Measurements from ENCODE around the gene GAGE12J.
"Not testable (repeated sequence)": the region's sequence is repeated elsewhere in the genome, so short reads cannot be mapped to it uniquely, and the experiment has no call there.

GAGE12J gene, protein sequence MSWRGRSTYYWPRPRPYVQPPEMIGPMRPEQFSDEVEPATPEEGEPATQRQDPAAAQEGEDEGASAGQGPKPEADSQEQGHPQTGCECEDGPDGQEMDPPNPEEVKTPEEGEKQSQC

DNA sequence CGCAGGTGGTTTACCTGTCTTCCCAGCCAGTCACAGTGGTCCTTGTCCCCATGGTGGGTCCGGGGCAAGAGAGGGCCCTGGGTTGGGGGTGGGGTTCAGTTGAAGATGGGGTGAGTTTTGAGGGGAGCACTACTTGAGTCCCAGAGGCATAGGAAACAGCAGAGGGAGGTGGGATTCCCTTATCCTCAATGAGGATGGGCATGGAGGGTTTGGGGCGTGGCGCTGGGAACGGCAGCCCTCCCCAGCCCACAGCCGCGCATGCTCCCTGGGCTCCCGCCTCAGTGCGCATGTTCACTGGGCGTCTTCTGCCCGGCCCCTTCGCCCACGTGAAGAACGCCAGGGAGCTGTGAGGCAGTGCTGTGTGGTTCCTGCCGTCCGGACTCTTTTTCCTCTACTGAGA, at the start of gene GAGE12J:
TSS of gene GAGE12J (plus strand) at position 301 of the 400 bp plus-strand sequence. CDS start 1,157 bp downstream, outside the sequence.
- not testable (repeated sequence) for DNase-seq (ENCODE audit: low read depth in 1 of 2, low spot score in 1 of 2)

DNA sequence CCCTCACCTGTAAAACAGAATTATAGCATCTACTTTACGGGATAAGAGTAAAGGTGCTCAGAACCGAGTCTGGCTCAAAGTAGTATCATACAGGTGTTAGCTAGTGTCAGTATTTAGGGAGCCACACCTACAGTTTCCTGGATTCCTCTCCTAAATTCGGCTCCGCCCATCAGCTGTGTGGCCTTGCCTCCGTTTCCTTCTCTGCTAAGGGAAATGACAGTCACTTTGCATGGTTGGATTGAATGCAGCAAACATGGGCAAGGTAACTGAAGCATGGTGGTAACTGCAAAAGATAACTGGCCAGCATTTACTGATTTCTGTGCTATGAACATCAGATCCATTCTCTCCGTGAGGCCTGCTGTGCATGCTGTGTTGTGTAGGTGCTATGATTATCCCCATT, 49.4 kb upstream of the GAGE12J start:
- no peak for DNase-seq (ENCODE audit: low read depth in 1 of 2, low spot score in 1 of 2)

DNA sequence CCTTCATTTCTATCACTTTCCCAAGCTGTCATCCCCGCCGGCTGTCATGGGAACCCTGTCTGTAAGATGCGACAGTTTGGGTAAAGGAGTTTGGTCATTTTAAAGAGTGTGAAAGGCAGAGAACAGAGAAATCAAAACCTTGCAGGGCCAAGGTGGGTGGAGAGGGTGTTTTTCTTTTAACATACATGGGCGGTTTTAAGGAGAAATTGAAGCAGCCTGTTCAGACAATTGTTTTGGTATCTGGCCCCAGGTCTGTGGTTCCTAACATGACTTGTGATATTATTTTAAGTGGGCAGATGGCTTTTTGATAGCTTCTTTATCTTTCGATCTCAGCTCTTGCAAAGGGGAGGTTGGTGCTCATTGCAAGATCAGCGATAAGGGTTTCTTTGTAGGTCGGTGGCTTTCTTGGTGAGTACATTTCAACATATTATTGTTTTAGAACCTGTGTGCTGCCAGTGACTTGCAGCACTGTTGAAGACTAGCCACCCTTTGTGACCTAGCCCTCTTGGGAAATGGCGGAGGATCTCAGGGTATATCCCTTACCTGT, 48.6 kb upstream of the GAGE12J start:
- no peak for DNase-seq (ENCODE audit: low read depth in 1 of 2, low spot score in 1 of 2)

DNA sequence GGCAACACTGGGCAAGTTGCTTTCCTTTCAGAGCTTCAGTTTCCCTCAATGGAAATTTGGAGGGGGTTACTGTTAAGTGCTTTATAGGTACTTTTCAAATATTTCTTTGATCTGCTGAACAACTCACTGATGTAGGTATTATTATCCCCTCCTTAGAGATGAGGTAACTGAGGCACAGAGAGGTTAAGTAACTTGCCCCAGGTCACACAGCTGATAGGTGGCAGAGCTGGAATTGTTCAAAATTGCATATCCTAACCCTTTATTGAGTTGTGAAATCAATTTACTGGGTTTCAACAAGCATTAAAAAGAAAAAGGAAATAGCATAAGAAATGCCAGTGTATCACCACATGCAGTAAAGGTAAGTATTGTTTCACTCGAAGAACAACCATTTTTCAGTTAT, 45.6 kb upstream of the GAGE12J start:
- no peak for DNase-seq (ENCODE audit: low read depth in 1 of 2, low spot score in 1 of 2)

DNA sequence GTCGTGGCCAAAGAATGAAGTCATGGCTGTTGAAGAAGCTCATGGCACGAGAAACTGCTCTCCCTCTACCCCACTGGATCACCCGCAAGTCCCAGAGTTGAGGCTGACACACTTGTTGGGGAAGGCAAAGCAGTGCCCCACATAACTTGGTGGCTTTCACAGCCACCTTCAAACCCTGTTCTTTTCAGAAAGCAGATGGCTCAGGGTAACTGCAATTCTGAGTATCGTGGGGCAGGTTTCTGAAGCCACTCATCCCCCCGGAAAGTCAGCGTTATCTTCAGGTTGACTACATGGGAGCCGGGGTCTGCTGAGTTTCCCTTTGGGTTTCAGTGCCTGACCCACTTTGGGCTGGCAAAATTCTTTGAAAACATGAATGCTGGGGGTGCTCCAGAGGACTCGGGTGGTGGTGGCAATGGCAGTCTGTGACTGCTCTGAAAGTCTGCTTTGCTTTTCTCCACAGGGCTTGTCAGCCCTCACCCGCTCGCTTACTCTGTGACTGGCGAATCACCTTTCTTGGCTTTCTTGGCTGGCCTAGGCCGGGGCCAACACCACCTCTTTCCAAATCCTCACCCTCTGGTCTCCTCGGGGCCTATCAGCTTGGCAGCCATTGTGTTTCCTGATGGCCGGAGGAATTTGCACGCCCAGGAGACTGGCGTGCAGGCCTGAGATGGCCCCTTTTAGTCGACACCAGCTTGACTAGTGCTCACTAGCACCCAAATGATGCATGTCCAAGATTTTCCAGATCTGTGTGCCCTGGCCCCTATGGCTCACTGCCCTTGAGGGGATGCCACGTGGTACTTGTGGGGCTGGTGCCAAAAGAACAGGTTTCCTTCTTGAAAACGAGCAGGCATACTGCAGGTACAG, 44.9 kb upstream of the GAGE12J start:
- DNase-seq (ENCODE audit: low read depth in 1 of 2, low spot score in 1 of 2) = no peak

DNA sequence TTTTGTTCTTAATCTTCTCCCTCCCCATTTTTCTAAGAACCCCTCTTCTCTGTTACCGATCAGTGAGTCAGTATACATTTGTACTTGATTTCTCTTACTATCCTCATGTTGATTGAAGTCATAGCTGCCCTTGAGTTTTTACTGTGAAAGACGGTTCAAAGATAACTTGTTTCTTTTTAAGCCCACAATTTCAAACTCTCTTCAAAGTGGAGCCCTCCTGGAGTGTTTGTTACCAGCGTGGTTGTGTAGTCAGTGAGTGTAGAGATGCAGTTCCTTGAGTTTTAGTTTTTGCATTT, 44.4 kb upstream of the GAGE12J start:
- no peak for DNase-seq (ENCODE audit: low read depth in 1 of 2, low spot score in 1 of 2)

DNA sequence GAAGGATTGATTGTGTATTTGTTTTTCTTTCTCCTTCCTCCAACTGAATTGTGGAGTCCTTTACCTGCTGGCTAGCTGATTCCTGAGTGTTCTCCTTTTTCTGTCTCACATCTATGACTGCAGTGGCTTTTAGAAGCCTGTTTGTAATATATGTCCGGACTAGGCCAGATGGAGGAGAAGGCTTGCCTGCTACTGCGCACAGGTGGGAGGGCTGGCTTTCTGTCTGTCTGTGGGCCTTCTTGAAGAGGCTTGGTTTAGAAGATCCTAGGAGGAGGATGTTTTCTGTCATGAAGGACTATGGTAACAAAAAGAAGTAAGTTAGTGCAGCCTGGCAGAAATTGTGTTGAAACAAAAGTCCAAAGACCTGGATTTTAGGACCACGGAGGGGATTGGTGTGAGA, 43.8 kb upstream of the GAGE12J start:
- no peak for DNase-seq (ENCODE audit: low read depth in 1 of 2, low spot score in 1 of 2)

DNA sequence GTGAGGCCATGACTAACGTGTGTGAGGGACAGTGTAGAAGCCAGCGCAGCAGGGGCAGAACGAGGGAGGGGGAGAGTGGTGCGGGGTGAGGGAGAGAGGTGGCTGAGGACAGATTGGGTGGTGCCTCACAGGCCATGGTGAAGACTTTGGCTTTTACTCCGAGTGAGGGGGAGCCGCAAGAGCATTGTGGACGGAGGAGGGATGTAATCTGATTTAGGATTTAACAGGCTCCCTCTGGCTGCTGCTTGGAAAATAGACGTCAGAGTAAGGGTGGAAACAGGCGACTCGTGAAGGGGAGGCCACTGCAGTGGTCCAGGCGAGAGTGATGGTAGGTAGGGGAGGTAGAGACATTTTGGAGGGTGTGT, 39.2 kb upstream of the GAGE12J start:
- DNase-seq (ENCODE audit: low read depth in 1 of 2, low spot score in 1 of 2) = no peak

DNA sequence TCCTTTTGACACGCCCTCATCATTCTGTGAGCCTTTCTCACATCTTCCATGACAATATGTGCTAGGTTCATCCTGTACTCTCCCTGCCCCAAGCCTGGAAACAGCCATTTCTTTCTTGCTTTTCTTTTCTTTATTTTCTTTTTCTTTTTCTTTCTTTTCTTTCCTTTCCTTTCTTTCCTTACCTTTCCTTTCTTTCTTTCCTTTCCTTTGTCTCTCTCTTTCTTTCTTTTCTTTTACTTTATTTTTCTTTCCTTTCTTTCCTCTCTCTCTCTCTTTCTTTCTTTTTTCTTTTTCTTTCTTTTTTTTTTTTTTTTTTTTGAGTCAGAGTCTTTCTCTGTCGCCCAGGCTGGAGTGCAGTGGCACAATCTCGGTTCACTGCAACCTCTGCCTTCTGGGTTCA, 37.6 kb upstream of the GAGE12J start:
- DNase-seq (ENCODE audit: low read depth in 1 of 2, low spot score in 1 of 2) = no peak

DNA sequence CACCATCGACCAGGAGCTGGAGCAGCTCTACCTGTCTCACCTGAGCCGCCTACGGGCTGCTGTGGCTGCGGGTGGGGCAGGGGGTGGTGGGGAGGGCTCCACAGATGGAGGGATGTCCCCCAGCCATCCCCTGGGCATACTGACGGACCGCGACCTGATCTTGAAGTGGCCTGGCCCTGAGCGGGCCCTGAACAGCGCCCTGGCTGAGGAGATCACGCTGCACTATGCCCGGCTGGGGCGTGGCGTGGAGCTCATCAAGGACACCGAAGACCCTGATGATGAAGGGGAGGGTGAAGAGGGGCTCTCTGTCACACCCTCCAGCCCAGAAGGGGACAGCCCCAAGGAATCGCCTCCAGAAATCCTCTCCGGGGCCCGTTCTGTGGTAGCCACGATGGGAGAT, 35.7 kb upstream of the GAGE12J start:
- DNase-seq (ENCODE audit: low read depth in 1 of 2, low spot score in 1 of 2) = no peak

DNA sequence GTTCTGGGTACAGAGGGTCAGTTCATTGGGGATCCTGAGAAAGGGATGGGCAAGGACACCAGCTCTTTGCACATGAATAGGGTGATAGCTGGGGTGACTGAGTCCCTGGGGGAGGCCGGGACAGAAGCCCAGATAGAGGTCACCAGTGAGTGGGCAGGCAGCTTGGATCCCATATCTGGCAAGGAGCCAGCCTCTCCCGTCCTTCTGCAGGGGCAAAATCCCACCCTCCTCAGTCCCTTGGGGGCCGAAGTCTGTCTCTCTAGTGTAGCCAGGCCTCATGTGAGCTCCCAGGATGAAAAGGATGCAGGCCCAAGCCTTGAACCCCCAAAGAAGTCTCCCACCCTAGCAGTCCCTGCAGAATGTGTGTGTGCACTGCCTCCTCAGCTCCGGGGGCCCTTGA, 35.3 kb upstream of the GAGE12J start:
- DNase-seq (ENCODE audit: low read depth in 1 of 2, low spot score in 1 of 2) = no peak

DNA sequence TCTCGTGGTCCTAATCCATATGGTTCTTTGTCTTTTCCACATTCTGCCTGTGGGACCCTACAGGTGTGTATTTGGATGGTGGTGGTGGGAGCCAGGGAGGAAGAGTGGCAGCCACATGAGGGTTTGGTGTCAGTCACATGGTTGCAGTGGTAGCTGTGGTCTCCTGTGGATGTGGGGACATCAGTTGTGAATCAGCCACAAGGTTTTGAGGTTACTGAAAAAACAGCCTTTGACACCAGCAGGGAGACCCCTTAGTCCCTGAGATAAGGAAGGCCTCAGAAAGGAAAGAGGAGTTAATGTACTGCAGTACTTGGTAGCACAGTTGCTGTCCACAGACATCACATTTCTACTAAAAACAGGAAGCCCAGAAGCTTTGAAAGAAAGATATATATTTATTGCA, 34.2 kb upstream of the GAGE12J start:
- no peak for DNase-seq (ENCODE audit: low read depth in 1 of 2, low spot score in 1 of 2)

DNA sequence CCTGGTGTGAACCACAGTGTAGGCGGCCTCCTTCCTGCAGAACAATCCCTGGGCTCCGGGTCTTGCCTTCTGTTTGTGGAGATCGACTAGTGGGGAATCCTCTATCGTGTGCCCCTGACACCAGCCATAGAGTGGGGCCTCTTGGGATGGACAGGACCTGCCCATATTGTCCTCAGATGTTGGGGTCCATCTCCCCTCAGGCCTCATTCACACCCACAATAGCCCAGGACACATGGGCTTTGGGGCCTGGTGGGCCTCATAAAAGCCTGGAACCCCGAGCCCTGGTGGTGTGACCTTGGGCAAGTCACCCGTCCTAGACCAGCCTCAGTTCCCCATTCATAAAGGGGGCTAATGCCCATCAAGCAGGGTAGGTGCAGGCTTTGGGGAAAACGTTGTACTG, 31.6 kb upstream of the GAGE12J start:
- DNase-seq (ENCODE audit: low read depth in 1 of 2, low spot score in 1 of 2) = no peak

DNA sequence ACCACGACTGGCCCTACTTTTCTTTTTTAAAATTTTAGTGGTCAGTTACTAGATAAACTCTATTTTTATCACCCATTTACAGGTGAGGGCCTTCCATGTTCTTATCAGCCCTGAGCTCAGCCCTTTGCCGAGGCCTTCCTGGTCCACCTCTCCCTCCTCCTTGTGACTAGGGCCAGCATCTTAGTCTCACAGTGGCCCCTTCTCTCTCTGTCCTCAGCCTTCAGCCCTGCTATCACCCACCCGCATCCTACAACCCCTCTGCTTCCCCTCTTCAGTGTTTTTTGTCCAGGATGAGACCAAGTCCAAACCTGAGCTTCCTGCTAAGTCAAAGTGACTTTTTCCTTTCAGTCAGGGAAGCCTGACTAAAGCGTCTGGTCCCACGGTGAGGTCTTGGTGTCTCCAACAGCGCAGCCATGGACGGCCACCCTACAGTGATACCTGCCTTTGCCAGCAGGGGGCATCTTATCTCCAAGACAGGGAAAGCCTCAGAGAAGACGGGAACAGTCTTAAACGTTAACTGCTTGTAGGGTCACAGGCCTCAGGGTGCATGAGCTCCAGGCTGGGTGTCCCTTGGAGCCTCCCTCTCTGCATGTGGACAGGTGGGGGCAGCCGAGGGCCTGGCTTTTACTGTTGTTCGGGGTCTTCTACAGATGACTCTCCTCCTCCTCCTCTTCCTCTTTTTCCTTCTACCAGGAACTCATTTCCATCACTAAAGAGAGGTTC, 30.1 kb upstream of the GAGE12J start:
- DNase-seq (ENCODE audit: low read depth in 1 of 2, low spot score in 1 of 2) = peak; percentile 35 to 46

DNA sequence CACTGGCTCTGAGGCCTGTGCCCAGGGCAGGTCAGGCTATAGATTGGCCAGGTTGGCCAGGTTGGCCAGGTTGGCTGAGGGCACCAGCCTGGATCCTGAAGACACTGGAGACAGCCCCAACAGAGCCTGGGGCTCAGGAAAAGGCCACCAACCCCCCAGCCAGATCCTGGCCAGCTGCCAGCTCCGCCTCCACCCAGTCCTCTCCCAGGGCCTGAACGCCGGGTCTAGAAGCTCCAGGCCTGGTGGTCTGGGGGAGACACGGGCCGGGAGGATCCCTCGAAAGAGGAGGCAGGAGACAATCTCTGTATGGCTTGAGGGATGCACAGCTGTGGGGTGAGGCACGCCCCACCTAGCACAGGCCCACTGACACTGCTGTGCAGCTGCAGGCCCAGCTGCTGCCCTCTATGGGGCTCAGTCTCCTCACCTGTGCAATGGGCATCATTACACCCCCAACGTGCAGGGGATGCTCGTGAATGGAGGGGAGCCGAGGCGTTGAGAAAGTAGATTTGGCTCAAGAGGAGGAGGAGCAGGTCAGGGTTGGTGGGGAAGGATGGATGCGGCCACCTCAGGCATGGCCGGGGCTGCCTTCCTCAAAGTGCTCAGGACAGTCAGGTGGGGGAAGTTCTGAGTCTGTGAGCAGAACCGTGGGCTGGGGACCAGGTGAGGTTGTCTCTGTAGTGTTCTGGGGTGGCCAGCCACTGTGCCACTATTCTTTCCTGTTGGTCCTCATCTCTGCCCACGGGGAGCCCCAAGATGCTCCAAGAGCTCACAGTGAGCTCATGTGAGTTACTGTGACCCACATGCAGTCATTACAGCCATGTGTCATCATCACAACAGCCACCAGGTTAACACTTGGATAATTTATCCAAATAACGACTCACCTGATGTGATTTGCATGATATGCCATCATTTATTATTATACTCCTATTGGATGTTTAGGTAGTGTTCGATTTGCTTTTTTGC, 29.2 kb upstream of the GAGE12J start:
- no peak for DNase-seq (ENCODE audit: low read depth in 1 of 2, low spot score in 1 of 2)

DNA sequence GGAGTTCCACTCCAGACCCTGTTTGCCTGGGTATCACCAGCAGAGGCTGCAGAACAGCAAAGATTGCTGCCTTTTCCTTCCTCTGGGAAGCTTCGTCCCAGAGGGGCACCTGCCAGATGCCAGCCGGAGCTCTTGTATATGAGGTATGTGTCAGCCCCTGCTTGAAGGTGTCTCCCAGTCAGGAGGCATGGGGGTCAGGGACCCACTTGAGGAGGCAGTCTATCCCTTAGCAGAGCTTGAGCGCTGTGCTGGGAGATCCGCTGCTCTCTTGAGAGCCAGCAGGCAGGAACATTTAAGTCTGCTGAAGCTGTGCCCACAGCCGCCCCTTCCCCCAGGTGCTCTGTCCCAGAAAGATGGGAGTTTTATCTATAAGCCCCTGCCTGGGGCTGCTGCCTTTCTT, 22.5 kb upstream of the GAGE12J start:
- DNase-seq (ENCODE audit: low read depth in 1 of 2, low spot score in 1 of 2) = not testable (repeated sequence)

DNA sequence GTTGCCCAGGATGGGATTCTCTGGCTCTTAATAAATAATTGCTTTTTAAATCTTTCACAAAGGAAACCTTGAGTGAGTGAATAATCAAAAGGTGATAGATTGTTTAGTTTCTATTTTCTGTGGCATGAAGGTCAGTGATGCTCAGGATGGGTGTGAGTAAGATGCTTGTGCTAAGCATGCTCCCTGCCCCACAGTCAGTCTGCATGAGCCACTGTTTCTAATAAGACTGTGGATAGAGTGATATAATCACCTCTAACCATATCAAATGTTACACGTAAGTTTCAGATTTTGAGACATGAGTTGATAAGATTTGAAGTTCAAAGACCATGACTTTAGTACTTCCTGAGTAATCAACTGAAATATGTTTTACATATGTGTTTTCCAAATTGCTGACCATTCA, 21.1 kb upstream of the GAGE12J start:
- no peak for DNase-seq (ENCODE audit: low read depth in 1 of 2, low spot score in 1 of 2)

DNA sequence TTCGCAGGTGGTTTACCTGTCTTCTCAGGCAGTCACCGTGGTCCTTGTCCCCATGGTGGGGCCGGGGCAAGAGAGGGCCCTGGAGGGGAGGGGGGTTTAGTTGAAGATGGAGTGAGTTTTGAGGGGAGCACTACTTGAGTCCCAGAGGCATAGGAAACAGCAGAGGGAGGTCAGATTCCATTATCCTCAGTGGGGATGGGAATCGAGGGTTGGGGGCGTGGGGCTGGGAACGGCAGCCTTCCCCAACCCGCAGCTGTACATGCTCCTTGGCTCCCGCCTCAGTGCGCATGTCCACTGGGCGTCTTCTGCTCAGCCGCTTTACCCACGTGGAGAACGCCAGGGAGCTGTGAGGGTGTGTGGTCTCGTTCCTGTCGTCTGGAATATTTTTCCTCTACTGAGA, 18.5 kb upstream of the GAGE12J start, which contains the start of gene GAGE10:
TSS of gene GAGE10 (plus strand) at position 301 of the 400 bp plus-strand sequence. CDS start 1,214 bp downstream, outside the sequence.
- DNase-seq (ENCODE audit: low read depth in 1 of 2, low spot score in 1 of 2) = no peak

DNA sequence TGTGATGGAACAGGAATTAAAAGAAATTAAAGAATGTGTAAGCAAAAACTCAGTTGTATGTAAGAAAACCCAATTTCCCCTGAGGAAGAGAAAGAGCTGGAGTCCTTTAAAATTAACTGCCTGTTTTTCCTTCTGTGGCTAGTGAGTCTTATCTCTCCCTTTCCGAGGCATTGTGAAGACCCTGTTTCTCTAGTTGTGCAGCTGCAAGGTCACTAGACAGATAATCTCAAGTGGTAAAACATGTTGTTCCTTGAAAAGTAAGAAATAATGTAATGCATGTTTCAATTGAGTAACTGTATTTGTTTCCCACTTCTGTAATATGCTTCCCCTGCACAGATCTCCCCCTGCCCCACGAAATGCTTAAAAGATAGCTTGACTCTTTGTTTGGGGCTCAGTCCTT, 14.1 kb upstream of the GAGE12J start:
- not testable (repeated sequence) for DNase-seq (ENCODE audit: low read depth in 1 of 2, low spot score in 1 of 2)

DNA sequence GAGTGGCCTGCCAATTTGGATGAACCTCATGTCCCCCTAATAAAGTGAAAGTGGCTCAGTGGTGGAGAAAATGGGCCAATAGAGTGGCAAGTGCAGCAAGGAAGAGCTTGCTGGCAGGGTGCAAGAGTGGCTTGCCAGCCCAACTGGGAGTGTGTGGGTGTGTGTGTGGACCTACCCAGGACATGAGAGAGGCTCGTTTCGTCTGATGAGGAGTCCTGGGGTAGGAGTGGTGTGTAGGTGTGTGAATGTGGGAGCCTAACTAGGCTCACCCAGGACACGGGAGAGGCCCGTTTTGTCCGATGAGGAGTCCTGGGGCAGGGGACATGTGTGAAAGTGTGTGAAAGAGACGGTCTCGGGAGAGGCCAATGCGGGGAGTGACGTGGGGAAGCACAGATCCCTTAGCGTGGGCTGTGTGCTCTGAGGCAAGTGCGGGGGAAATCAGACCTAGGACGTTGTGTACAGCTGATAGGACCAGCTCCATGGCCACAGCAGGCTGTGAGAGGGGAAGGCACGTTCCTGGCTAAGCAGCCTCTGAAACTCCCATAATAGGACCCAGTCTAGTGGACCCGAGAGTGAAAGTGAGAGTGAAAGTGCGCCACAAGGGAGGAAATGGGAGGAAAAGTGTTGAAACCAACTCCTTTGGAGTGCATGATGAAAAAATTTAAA, 13.1 kb upstream of the GAGE12J start:
- DNase-seq (ENCODE audit: low read depth in 1 of 2, low spot score in 1 of 2) = no peak
